Central memory CD8-positive, alpha-beta T cell (primary cell): ENCODE results near the gene AK1.

Source experiments
- ATAC-seq: fragments of 150-1000 bp; cut with Tn5 transposase; replicated peaks from 2 replicates; pipeline ENCODE4 v1.10.0; 2022; ENCODE audit warnings: mild to moderate bottlenecking, moderate FRiP score, moderate number of reproducible peaks; ENCODE audit not compliant: poor library complexity, severe bottlenecking; ENCODE audit errors: extremely low read depth
- DNase-seq, 2 donors: peaks; one replicate each; pipeline ENCODE4 v3.0.0; 2021; ENCODE audit warnings: low spot score in 2 of 2
- H3K27ac Mint-ChIP-seq: one replicate; pipeline ENCODE4 v1.8.0; 2022; ENCODE audit warnings: low read depth, mild to moderate bottlenecking, moderate library complexity, mixed read lengths
- H3K27me3 Mint-ChIP-seq: one replicate; pipeline ENCODE4 v1.8.0; 2022; ENCODE audit warnings: mixed read lengths
- H3K36me3 Mint-ChIP-seq: one replicate; pipeline ENCODE4 v1.8.0; 2022; ENCODE audit warnings: mild to moderate bottlenecking, moderate library complexity, mixed read lengths; ENCODE audit not compliant: insufficient read depth
- H3K4me1 Mint-ChIP-seq: one replicate; pipeline ENCODE4 v1.8.0; 2022; ENCODE audit warnings: mixed read lengths
- H3K4me3 Mint-ChIP-seq: one replicate; pipeline ENCODE4 v1.8.0; 2022; ENCODE audit warnings: mild to moderate bottlenecking, moderate library complexity, mixed read lengths
- H3K9me3 Mint-ChIP-seq: one replicate; pipeline ENCODE4 v1.8.0; 2022; ENCODE audit warnings: mixed read lengths

The AK1 gene

DNA sequence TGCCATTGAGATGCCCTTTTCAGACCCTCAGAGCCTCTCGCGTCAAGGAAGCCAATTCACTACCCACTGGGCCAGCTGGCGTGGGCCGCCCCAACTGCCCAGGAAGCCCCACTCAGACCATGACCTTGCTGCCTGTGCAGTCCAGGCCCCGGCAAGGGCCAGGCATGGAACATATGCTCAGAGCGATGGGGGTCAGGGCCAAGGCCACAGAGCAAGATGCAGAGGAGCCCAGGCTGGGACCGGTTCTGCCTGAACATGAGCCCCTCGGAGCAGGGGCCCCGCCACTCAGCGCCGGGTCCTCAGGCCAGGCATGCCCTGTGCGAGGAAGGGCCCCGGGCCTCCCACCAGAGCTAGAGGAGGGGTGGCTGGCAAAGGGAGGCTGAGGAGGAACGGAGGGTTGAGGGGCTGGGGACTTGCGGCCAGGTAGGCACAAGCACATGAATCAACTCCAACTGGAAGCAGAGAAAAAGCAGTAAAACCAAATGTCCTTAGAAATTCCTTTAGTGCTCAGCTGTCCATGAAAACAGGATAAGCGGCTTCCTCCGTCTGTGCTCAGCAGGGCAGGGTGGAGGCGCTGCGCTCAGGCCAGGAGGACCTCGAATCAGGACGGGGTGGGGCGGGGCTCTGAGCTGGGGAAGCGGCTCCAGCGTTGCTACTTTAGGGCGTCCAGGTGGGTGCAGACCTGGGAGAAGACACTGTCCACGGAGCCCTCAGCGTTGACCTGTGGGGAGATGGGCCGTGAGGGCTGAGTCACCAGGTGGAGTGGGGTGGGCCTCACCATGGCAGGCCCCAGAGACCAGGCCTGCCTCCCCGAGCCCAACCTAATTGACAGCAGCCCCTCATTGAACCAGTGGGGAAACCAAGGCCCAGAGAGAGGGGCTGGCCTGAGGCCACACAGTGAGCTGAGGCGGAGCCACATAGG lies 9.9 kb downstream of the AK1 start:
- DNase-seq: no peak
- Mint-ChIP-seq H3K27me3 (no peaks in the 10 kb centered on the region), H3K36me3 (peaks cover 4% of the 10 kb centered on the region), H3K4me1 (peaks cover 16% of the 10 kb centered on the region), H3K27ac (no peak overlapping the region), H3K9me3 (no peaks in the 10 kb centered on the region), H3K4me3 (no peak overlapping the region)
- no peak for ATAC-seq

DNA sequence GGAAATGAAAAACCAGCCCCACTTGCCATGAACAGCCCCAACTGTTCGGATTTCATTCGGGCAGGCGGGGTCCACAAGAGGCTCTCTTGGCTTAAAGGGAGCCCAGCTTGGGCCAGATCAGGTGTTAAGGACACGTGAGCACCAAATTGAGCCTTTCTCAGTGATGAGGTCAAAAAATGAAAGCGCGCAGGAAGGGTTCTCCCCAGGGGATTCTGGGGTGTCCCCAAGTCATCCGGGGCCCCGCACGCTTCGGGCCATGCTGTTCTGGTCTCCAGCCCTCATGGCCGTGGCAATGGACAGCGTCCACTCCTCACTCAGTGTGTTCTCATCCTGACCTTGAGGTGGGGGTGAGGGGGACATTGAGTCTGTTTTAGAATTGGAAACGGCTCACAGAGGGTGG lies 10.9 kb downstream of the AK1 start:
- ATAC-seq: no peak
- Mint-ChIP-seq H3K4me1 (peaks cover 25% of the 10 kb centered on the region), H3K9me3 (no peaks in the 10 kb centered on the region), H3K27me3 (no peaks in the 10 kb centered on the region), H3K27ac (no peak overlapping the region), H3K4me3 (no peak overlapping the region), H3K36me3 (peaks cover 4% of the 10 kb centered on the region)
- DNase-seq: no peak

DNA sequence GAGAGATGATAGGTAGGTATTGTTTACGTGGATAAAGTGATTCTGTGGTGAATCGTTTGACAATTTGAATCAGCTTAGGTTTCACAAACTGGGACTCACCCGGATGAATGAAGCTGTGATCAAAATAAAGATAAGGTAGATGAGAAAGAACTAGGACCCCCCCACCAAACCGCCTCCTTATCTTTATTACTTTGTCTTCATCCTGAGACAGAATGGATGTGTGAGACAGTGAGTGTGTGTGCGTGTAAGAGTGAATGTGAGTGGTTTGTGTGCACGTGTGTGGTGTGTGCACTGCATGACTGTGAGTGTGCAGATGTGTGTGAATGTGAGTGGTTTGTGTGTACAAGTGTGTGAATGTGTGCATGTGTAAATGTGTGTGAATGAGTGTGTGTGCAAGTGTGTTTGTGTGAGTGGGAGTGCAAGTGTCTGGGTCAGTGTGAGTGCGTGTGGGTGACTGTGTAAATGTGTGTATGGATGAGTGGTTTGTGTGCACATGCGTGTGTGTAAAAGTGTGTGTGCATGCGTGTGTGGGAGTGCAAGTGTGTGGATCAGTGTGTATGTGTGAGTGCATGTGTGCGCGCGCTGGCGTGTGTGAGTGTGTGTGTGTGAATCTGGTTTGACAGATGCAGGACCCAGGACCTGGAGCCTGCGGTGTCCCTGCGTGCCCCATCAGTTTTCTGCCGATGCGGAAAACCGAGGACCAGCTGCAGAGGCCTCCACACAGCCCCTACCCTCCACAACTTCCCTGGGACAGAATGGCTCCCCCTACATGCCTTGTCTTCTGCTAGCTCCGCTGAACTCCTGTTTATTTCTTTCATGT lies 11.6 kb downstream of the AK1 start:
- no peak for DNase-seq
- Mint-ChIP-seq H3K27ac (no peak overlapping the region), H3K9me3 (no peaks in the 10 kb centered on the region), H3K36me3 (peaks cover 4% of the 10 kb centered on the region), H3K4me3 (no peak overlapping the region), H3K4me1 (peaks cover 29% of the 10 kb centered on the region), H3K27me3 (no peaks in the 10 kb centered on the region)
- peak; percentile 29 for ATAC-seq

DNA sequence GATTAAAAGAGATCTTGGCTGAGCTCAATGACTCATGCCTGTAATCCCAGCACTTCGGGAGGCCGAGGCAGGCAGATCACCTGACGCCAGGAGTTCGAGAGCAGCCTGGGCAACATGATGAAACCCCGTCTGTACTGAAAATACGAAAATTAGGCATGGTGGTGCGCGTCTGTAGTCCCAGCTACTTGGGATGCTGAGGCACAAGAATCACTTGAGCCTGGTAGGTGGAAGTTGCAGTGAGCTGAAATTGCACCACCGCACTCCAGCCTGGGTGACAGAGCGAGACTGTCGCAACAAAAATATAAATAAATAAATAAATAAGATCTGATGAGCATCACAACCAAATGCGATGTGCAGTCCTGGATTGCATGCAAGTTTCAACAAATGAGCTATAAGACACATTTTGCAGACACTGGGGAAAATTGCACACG lies 14.3 kb downstream of the AK1 start:
- peaks cover 33% of the 10 kb centered on the region for H3K4me1 Mint-ChIP-seq
- H3K4me3 Mint-ChIP-seq: no peak overlapping the region
- H3K27ac Mint-ChIP-seq: peak overlapping the region; percentile 87
- DNase-seq (no peak), ATAC-seq (no peak)
- H3K27me3 Mint-ChIP-seq: no peaks in the 10 kb centered on the region
- peaks cover 2% of the 10 kb centered on the region for H3K36me3 Mint-ChIP-seq
- H3K9me3 Mint-ChIP-seq: no peaks in the 10 kb centered on the region

DNA sequence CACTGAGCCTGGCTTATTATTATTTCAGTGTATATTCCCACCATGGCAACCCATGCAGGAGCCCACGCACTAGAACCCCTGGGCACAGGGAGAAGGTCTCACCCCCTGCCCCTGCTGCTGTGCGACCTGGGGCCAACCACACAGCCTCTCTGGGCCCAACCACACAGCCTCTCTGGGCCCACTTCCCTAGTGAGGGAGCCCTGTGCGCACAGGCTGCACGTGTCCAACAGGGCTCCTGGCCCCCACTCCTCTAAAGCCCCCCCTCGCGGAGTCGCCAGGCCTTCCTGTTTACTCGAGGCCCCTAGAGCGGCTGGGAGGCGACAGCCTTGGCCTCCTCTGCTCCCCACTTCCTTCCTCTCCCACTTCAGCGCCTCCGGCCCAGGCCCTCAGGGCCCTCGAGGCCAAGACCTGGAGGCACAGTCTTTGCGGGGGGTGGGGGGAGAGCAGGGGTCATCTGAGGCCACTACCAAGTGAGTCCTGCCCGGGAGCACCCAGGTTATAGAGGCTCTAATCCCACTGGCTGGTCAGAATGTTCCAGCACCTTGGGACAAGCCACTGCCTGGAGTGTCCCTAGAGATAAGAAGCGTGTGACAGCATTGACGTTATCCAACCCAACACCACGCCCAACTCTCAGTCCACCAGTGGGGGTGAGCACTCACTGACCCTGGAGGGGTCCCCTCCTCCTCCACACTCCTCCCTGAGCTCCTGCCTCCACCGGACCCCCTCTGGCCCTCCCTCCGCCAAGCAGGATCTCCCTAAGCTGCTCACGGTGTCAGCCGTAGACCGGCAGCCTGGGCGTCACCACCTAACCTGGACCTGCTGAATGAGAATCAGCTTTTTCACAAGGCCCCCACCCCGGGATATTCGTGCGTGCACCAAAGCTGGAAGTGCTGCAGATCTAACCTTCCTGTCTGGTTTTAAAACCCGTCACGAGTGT lies 15.1 kb downstream of the AK1 start:
- Mint-ChIP-seq H3K27me3 (no peaks in the 10 kb centered on the region), H3K27ac (peak overlapping the region; percentile 87), H3K4me1 (peaks cover 33% of the 10 kb centered on the region), H3K36me3 (no peaks in the 10 kb centered on the region), H3K9me3 (no peaks in the 10 kb centered on the region), H3K4me3 (peak overlapping the region; percentile 42)
- DNase-seq: peak; percentile 33 to 61
- peak; percentile 78 for ATAC-seq

DNA sequence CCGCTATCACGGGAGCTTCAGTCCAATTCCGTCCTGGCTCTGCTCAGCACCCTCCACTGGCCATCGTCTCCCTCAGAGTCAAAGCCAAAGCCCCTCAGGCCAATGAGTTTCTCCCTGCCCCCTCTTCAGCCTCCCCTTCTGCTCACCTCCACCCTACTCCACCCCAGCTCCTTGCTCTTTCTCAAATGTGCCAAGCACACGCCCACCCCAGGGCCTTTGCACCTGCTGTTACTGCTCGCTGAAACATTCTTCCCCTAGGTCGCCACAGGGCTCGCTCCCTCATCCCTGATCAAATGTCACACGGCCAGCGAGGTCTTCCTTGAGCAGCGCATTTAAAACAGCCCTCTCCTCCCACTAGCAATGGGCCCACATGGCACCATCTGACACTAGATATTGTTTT lies 16.7 kb downstream of the AK1 start:
- ATAC-seq (no peak), DNase-seq (no peak)
- no peaks in the 10 kb centered on the region for H3K36me3 Mint-ChIP-seq
- peaks cover 36% of the 10 kb centered on the region for H3K4me1 Mint-ChIP-seq
- no peak overlapping the region for H3K4me3 Mint-ChIP-seq
- H3K27me3 Mint-ChIP-seq: no peaks in the 10 kb centered on the region
- H3K27ac Mint-ChIP-seq: peak overlapping the region; percentile 87
- no peaks in the 10 kb centered on the region for H3K9me3 Mint-ChIP-seq

DNA sequence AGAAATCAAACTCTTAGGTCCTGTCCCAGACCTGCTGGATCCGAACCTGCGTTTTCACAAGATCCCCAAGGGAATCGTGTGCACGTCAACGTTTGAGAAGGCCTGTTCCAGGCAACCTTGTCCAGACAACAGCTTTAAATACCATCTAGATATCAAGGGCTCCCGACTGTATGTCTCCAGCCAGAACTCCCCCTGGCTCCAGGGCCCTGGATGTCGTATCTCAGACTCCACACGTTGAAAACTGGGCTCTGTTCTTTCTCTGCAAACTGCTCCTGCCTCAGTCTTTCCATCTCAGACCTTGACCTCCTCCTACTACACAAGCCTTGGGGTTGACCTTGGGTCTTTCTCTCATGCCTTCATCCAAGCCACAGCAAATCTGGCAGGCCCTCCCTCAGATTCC lies 17.2 kb downstream of the AK1 start:
- H3K27ac Mint-ChIP-seq: no peak overlapping the region
- H3K9me3 Mint-ChIP-seq: no peaks in the 10 kb centered on the region
- H3K4me1 Mint-ChIP-seq: peaks cover 35% of the 10 kb centered on the region
- H3K36me3 Mint-ChIP-seq: peaks cover 2% of the 10 kb centered on the region
- DNase-seq (no peak), ATAC-seq (no peak)
- H3K4me3 Mint-ChIP-seq: no peak overlapping the region
- H3K27me3 Mint-ChIP-seq: no peaks in the 10 kb centered on the region

DNA sequence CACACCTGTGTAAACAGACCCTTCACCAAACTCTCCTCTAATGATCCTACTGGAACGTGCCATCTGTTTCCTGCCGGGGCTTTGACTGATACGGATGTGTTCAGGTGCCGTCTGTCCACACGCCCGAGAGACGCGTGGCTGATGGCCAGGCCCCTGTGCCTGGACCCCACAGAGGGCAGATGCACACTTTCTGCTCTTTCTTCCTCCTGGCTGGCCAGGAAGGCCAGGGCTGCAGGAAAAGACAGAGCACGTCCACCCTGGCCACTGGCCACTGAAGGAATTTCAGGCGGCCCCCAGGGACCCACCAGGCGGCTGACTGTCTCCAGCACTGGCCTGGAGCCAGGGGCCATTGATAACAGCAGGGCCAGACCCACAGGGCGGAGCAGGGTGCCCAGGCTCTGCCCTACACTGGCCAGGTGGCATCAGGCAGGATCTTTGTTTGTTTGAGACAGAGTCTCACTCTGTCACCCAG lies 19.4 kb downstream of the AK1 start:
- H3K36me3 Mint-ChIP-seq: peaks cover 4% of the 10 kb centered on the region
- H3K27ac Mint-ChIP-seq: no peak overlapping the region
- no peak overlapping the region for H3K4me3 Mint-ChIP-seq
- H3K27me3 Mint-ChIP-seq: no peaks in the 10 kb centered on the region
- H3K9me3 Mint-ChIP-seq: no peaks in the 10 kb centered on the region
- DNase-seq (no peak), ATAC-seq (no peak)
- H3K4me1 Mint-ChIP-seq: peaks cover 37% of the 10 kb centered on the region

DNA sequence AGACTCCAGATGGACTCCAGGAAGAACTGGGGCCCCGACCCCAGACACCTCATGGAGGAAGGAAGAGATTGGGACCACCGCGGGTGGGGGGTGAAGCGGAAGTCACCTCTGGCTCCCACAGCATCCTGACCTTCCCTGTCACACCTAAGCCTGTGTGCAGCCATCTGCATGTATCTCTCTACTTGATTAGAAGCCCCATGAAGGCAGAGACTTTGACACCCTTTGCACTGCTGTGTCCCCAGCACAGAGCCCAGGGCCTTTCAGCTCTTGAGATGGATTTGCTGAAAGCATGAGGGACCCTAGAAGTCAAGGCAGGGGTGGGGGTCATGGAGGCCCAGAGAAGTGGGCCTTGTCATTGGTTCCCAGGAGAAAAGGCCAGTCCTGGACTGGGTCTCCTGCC lies 20.2 kb downstream of the AK1 start:
- ATAC-seq (no peak), DNase-seq (no peak)
- Mint-ChIP-seq H3K36me3 (peaks cover 4% of the 10 kb centered on the region), H3K9me3 (no peaks in the 10 kb centered on the region), H3K27me3 (no peaks in the 10 kb centered on the region), H3K4me1 (peaks cover 29% of the 10 kb centered on the region), H3K4me3 (no peak overlapping the region), H3K27ac (no peak overlapping the region)

DNA sequence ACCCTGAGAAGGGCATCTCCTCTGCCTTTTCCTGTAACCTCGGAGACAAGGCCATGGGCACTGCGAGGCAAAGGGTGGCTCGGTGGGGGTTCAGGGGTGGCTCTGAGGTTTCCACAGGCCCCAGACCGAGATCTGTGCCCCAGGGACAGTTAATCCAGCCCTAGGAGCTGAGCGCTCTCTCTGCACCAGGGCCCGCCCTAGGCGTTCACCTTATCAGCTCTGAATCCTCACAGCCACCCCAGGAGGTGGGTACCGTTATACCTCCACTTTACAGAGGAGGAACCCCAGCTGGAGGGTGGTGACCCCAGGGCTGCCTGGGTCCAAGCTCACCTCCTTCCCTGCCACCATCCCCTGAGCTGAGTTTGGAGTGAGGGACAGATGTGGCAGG lies 20.8 kb downstream of the AK1 start:
- DNase-seq (no peak), ATAC-seq (no peak)
- peaks cover 4% of the 10 kb centered on the region for H3K36me3 Mint-ChIP-seq
- H3K9me3 Mint-ChIP-seq: no peaks in the 10 kb centered on the region
- no peak overlapping the region for H3K4me3 Mint-ChIP-seq
- H3K27me3 Mint-ChIP-seq: no peaks in the 10 kb centered on the region
- peaks cover 29% of the 10 kb centered on the region for H3K4me1 Mint-ChIP-seq
- peak overlapping the region; percentile 95 for H3K27ac Mint-ChIP-seq

DNA sequence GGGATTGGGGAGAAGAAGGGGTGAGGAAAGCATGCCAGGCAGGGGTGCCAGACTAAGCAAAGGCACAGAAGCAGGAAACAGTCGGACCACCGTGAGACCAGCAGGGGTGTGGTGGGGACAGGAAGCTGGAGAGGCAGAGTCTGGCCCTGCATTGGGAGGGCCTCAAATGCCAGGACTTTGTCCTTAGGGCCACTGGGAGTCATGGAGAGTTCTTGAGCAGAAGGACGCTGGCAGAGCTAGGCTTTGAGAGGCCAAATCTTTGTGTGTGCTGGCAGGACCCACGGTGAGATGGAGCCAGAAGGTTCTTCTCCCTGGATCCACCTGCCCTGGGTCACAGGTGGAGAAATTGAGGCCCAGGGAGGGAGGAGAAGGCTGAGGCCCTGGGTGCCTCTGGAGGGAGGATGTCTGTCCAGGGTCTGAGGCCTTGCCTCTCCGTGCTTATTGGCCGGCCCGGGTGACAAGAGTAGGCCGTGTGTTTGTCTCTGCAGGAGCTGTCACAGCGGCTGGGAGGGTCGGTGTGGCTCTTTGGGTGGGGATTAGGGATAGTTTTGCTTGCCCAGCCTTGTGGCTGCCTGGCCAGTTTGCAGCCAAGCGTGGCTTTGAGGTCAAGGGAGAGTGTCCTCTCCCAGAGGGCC lies 21.3 kb downstream of the AK1 start:
- H3K9me3 Mint-ChIP-seq: no peaks in the 10 kb centered on the region
- peaks cover 33% of the 10 kb centered on the region for H3K4me1 Mint-ChIP-seq
- H3K4me3 Mint-ChIP-seq: peak overlapping the region; percentile 95
- no peaks in the 10 kb centered on the region for H3K27me3 Mint-ChIP-seq
- DNase-seq (no peak), ATAC-seq (no peak)
- peaks cover 4% of the 10 kb centered on the region for H3K36me3 Mint-ChIP-seq
- H3K27ac Mint-ChIP-seq: peak overlapping the region; percentile 95

DNA sequence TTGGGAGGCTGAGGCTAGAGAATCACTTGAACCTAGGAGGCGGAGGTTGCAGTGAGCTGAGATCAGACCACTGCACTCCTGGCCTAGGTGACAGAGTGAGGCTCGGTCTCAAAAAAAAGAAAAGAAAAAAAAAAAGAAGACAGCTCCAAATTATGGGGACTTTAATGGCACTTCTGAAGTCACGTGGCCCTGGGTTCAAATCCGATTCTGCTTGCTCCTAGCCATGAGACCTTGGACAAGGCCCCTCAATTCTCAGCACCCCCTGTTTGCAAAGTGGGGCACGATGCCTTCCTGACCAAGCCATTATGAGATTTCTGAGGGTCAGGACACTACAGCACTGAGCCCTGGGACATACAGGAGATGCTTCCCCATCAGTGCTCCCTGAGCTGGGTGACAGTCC lies 22.0 kb downstream of the AK1 start:
- Mint-ChIP-seq H3K36me3 (peaks cover 4% of the 10 kb centered on the region), H3K9me3 (no peaks in the 10 kb centered on the region), H3K27ac (peak overlapping the region; percentile 95), H3K4me3 (peak overlapping the region; percentile 95), H3K27me3 (no peaks in the 10 kb centered on the region), H3K4me1 (peaks cover 26% of the 10 kb centered on the region)
- no peak for DNase-seq
- ATAC-seq: no peak
